Measurements from ENCODE around the gene SH3PXD2A. TPM values are rescaled to one million over a fixed set of nuclear protein-coding genes. Genes with fewer than 3 reads are reported as not detected.

The SH3PXD2A gene
- total and polyA plus RNA-seq, 10 donors = 2.6 to 50.0 (median 35.2) TPM

DNA sequence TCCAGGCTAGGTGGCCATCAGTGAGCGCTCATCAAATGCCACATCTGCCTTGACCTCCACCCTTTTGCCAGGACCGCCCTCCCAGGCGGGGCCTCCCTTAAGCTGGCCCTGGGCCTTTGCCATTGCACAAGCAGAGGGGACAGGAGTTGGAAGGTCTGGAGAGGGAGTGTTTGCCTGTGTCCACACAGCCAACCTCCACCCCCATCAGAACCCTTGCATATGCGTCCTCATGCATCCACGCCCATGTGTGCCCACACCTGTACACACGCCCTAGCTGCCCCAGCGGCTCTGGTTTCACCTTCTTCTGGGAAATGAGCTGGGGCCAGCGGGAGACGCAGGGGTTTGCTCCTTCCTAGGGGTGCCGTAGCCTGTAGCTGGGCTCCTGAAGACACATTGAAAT, 297.9 kb downstream of the SH3PXD2A start:
- H3K4me1 ChIP-seq = peaks cover 0 to 26% (median 13%) of the 10 kb centered on the region in 6 donors
- H3K9me3 ChIP-seq = peaks cover 0 to 8% (median 2%) of the 10 kb centered on the region in 8 donors
- H3K36me3 ChIP-seq = no peaks in the 10 kb centered on the region
- no peak for DNase-seq
- H3K27ac ChIP-seq = no peak overlapping the region
- WGBS, 5 donors = 92 to 97% (median 96%) methylated on average over 10 of the region's 10 CpGs
- TF ChIP-seq POLR2AphosphoS5 (IDR thresholded peaks at IDR 0.05) = no peak
- no peak for TF ChIP-seq POLR2A (IDR thresholded peaks at IDR 0.05)
- no peak for TF ChIP-seq CTCF (IDR thresholded peaks at IDR 0.05 in 8 of 11, conservative IDR thresholded peaks at IDR 0.05 in 3 of 11)
- intact Hi-C loops (cut with DNase I; ENCODE audit: low total_unique reads) = no loop called here
- peaks cover 0 to 74% (median 4%) of the 10 kb centered on the region in 7 donors for H3K27me3 ChIP-seq (replicated peaks in 1 of 7)
- no peak overlapping the region for H3K4me3 ChIP-seq

- no peak overlapping the region for H3K27ac ChIP-seq
- no peak for DNase-seq
- H3K9me3 ChIP-seq = peaks cover 0 to 8% (median 2%) of the 10 kb centered on the region in 8 donors
- H3K4me1 ChIP-seq = peaks cover 0 to 35% (median 14%) of the 10 kb centered on the region in 6 donors
- intact Hi-C loops (cut with DNase I; ENCODE audit: low total_unique reads) = no loop called here
- TF ChIP-seq POLR2AphosphoS5 (IDR thresholded peaks at IDR 0.05) (no peak), CTCF (IDR thresholded peaks at IDR 0.05 in 8 of 11, conservative IDR thresholded peaks at IDR 0.05 in 3 of 11) (no peak), POLR2A (IDR thresholded peaks at IDR 0.05) (no peak)
- H3K36me3 ChIP-seq = no peaks in the 10 kb centered on the region
- peaks cover 0 to 74% (median 4%) of the 10 kb centered on the region in 7 donors for H3K27me3 ChIP-seq (replicated peaks in 1 of 7)
- H3K4me3 ChIP-seq = no peak overlapping the region
- 76 to 89% (median 81%) methylated on average over 11 to 12 of the region's 12 CpGs for WGBS, 5 donors
Observed at GRCh38 chr10:103556383-103557007, 298.9 kb downstream of the SH3PXD2A start.

- Histone ChIP-seq H3K9me3 (peaks cover 0 to 2% (median 0%) of the 10 kb centered on the region in 8 donors), H3K36me3 (no peaks in the 10 kb centered on the region), H3K4me1 (peaks cover 0 to 36% (median 14%) of the 10 kb centered on the region in 6 donors), H3K27ac (no peak overlapping the region), H3K4me3 (peak overlapping the region in 5 of 8 donors; percentile 32 to 68 (median 38)), H3K27me3 (replicated peaks in 1 of 7) (peaks cover 0 to 69% (median 4%) of the 10 kb centered on the region in 7 donors)
- intact Hi-C loops (cut with DNase I; ENCODE audit: low total_unique reads) = no loop called here
- TF ChIP-seq POLR2AphosphoS5 (IDR thresholded peaks at IDR 0.05) (no peak), POLR2A (IDR thresholded peaks at IDR 0.05) (no peak), CTCF (IDR thresholded peaks at IDR 0.05 in 8 of 11, conservative IDR thresholded peaks at IDR 0.05 in 3 of 11) (no peak)
- 73 to 83% (median 75%) methylated on average over 7 to 11 of the region's 11 CpGs for WGBS, 5 donors
- DNase-seq = no peak
Observed at GRCh38 chr10:103555712-103556111, 299.7 kb downstream of the SH3PXD2A start.

DNA sequence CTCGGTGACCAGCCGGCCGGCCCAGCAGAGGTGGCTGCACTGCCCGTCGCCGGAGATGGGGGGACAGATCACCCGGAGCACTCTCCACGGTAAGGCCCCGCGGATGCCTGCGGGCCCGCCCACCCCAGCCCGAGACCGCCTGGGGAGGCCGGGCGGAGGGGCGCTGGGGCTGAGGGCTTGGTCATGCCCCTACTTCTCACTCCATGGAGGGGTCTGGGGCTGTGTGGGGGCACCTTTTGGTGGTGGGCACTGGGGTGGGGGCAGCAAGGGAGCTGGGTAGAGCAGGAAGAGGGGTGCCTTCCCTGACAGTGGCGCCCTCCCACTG, 300.1 kb downstream of the SH3PXD2A start:
- TF ChIP-seq POLR2AphosphoS5 (IDR thresholded peaks at IDR 0.05) (no peak), POLR2A (IDR thresholded peaks at IDR 0.05) (no peak), CTCF (IDR thresholded peaks at IDR 0.05 in 8 of 11, conservative IDR thresholded peaks at IDR 0.05 in 3 of 11) (no peak)
- intact Hi-C loops (cut with DNase I; ENCODE audit: low total_unique reads) = no loop called here
- Histone ChIP-seq H3K9me3 (no peaks in the 10 kb centered on the region), H3K27ac (no peak overlapping the region), H3K27me3 (replicated peaks in 1 of 7) (peaks cover 0 to 65% (median 4%) of the 10 kb centered on the region in 7 donors), H3K4me3 (peak overlapping the region in 6 of 8 donors; percentile 26 to 68 (median 36)), H3K36me3 (no peaks in the 10 kb centered on the region), H3K4me1 (peaks cover 0 to 36% (median 14%) of the 10 kb centered on the region in 6 donors)
- no peak for DNase-seq
- 0 to 6% (median 5%) methylated on average over 4 to 18 of the region's 18 CpGs for WGBS, 5 donors
